ENCODE measurements around the gene TNRC18.
A peak's percentile ranks its signal among the peaks of the same experiment; 100 is the strongest.

Gene TNRC18

DNA sequence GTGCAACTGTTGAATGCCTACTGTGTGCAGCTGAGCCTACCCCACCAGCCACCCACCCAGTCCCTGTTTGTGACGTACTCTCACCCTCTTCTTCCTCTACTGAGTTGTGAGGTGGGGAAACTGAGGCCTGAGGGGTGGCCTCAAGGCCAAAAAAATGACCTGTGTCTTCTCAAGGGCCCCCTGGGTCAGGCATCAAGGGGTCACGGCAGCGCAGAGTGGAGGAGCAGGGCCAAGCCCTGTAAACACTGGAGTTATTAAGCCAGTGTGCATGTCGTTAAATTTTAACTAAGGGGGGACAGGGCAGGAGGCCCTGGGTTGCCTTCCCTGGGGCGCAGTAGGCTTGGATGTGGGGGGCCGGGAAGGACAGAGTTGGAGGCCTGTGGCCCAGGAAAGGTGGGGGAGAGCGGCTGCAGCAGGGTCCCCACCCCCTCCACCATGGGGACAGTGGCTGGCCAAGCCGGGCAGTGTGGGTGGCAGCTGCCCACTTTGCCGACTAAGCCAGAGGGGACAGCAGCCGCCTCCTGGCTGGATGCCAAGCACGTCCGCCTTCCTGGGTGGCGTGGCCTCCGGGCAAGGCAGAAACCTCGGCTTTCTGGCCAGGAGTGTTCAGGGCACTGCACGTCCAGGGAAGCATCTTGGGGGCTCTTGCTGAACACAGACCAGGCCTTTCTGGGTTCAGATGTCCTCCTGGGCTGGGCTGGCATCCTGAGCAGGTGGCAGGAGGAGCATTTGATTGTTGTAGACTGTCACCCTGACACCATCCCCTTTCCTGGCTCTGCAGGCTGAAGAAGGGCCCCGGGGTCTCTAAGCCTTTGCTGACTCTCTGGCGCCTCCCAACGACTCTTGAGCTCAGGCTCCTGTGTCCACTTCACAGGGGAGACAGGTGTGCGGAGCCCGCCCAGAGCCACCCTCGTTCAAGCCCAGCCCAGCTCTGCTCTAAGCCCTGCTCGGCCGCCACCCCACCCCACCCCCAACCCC, 139.0 kb downstream of the TNRC18 start:
- H3K18ac ChIP-seq (ENCODE audit: low read depth in 1 of 2, low read length in 2 of 2), result no peak overlapping the region
- DNase-seq, result peak; percentile 29
- H3K27me3 ChIP-seq (ENCODE audit: control insufficient read depth in 1 of 2, insufficient read depth in 1 of 2, low read length in 2 of 2), result peaks cover 9 to 28% of the 10 kb centered on the region in 2 experiments
- H4K8ac ChIP-seq (ENCODE audit: low read length), result no peak overlapping the region
- H3K4me3 ChIP-seq (ENCODE audit: insufficient read depth in 1 of 2, low read depth in 1 of 2, low read length in 2 of 2), result no peak overlapping the region
- no peak overlapping the region for H3K14ac ChIP-seq (ENCODE audit: low read length in 2 of 2)
- 56% methylated on average over 19 of the region's 24 CpGs for WGBS
- H3K27ac ChIP-seq (ENCODE audit: low read length, poor library complexity, severe bottlenecking), result no peak overlapping the region
- no peak overlapping the region for H4K91ac ChIP-seq (ENCODE audit: low read length)
- no peak overlapping the region for H2AK5ac ChIP-seq (ENCODE audit: low read length, severe bottlenecking)
- no peak overlapping the region for H2BK120ac ChIP-seq (ENCODE audit: low read depth, low read length)
- H3K9me3 ChIP-seq (ENCODE audit: control insufficient read depth, low read length), result no peaks in the 10 kb centered on the region
- H3K4me1 ChIP-seq (ENCODE audit: control insufficient read depth, insufficient read depth, low read depth, low read length), result peaks cover 17% of the 10 kb centered on the region
- H3K36me3 ChIP-seq (ENCODE audit: control insufficient read depth in 1 of 2, insufficient read depth in 2 of 2, low read depth in 1 of 2, low read length in 2 of 2), result no peaks in the 10 kb centered on the region
- H3K23ac ChIP-seq (ENCODE audit: low read length in 2 of 2), result no peak overlapping the region
- no peaks in the 10 kb centered on the region for H3K79me1 ChIP-seq (replicated peaks; ENCODE audit: low read length, poor library complexity, severe bottlenecking)
- H2AFZ ChIP-seq (ENCODE audit: low read depth, low read length), result no peak overlapping the region
- no peak overlapping the region for H2BK5ac ChIP-seq (ENCODE audit: low read depth, low read length, poor library complexity, severe bottlenecking)
- H2BK15ac ChIP-seq (ENCODE audit: low read depth, poor library complexity, severe bottlenecking), result no peak overlapping the region
- no peak overlapping the region for H2BK12ac ChIP-seq (ENCODE audit: low read length in 2 of 2)
- H3K4me2 ChIP-seq (ENCODE audit: low read length, poor library complexity, severe bottlenecking), result peak overlapping the region; percentile 20
- H3K9ac ChIP-seq (ENCODE audit: low read length), result no peak overlapping the region
- H3K4ac ChIP-seq (ENCODE audit: low read depth in 1 of 2, low read length in 2 of 2), result no peak overlapping the region

DNA sequence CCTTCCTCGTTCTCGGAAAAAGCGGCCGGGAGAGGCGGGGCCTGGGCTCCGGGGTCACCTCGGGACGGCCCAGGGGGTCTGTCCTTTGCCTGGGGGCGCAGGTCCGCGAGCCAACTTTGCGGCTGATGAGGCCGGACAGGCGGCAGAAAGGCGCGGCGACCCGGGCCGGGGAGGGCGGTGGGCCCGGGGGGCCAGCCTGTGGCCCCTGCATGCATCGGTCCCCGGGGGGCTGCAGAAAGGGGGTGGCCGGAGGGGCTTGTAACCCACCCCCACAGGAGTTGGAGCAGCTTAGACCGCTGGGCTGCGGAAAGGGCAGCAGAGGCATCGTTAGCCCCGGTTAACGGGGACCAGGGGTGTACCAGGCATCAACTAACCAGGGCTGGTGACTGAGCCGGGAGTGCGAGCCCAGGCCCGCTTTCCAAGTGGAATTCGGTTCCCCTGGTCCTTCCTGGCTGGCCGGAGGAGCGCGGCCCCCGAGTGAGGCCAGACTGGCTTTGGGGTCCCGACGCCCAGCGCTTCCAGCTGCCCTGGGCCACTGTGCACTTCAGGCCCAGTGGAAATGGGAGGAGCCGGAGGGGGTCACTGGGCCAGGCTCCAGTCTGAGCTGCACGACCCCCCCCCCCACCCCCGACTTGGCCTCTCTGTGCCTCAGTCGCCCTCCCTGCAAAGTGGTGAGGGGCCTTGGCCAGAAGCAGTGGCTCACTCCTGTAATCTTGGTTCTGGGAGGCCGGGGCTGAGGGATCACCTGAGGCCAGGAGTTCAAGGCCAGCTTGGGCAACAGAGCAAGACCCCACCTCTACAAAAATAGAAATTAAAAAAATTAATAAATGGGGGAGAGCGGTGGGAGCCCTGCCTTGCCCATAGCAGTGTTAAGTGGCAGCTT, 140.0 kb downstream of the TNRC18 start:
- no peak overlapping the region for H3K9ac ChIP-seq (ENCODE audit: low read length)
- H3K4me1 ChIP-seq (ENCODE audit: control insufficient read depth, insufficient read depth, low read depth, low read length), result peaks cover 17% of the 10 kb centered on the region
- H3K18ac ChIP-seq (ENCODE audit: low read depth in 1 of 2, low read length in 2 of 2), result no peak overlapping the region
- no peak overlapping the region for H2AFZ ChIP-seq (ENCODE audit: low read depth, low read length)
- peaks cover 11 to 29% of the 10 kb centered on the region in 2 experiments for H3K27me3 ChIP-seq (ENCODE audit: control insufficient read depth in 1 of 2, insufficient read depth in 1 of 2, low read length in 2 of 2)
- H2BK5ac ChIP-seq (ENCODE audit: low read depth, low read length, poor library complexity, severe bottlenecking), result peak overlapping the region; percentile 24
- H3K14ac ChIP-seq (ENCODE audit: low read length in 2 of 2), result no peak overlapping the region
- peak overlapping the region; percentile 89 for H2BK15ac ChIP-seq (ENCODE audit: low read depth, poor library complexity, severe bottlenecking)
- H3K23ac ChIP-seq (ENCODE audit: low read length in 2 of 2), result no peak overlapping the region
- DNase-seq, result peak; percentile 24
- no peak overlapping the region for H2AK5ac ChIP-seq (ENCODE audit: low read length, severe bottlenecking)
- peak overlapping the region; percentile 49 for H2BK120ac ChIP-seq (ENCODE audit: low read depth, low read length)
- H3K79me1 ChIP-seq (replicated peaks; ENCODE audit: low read length, poor library complexity, severe bottlenecking), result no peaks in the 10 kb centered on the region
- H3K36me3 ChIP-seq (ENCODE audit: control insufficient read depth in 1 of 2, insufficient read depth in 2 of 2, low read depth in 1 of 2, low read length in 2 of 2), result no peaks in the 10 kb centered on the region
- no peak overlapping the region for H2BK12ac ChIP-seq (ENCODE audit: low read length in 2 of 2)
- peak overlapping the region; percentile 37 for H4K8ac ChIP-seq (ENCODE audit: low read length)
- H3K4me3 ChIP-seq (ENCODE audit: insufficient read depth in 1 of 2, low read depth in 1 of 2, low read length in 2 of 2), result peak overlapping the region in 1 of 2 experiments; percentile 59
- no peak overlapping the region for H4K91ac ChIP-seq (ENCODE audit: low read length)
- H3K4ac ChIP-seq (ENCODE audit: low read depth in 1 of 2, low read length in 2 of 2), result no peak overlapping the region
- no peaks in the 10 kb centered on the region for H3K9me3 ChIP-seq (ENCODE audit: control insufficient read depth, low read length)
- peak overlapping the region; percentile 71 for H3K4me2 ChIP-seq (ENCODE audit: low read length, poor library complexity, severe bottlenecking)
- WGBS, result 7% methylated on average over 42 of the region's 46 CpGs
- no peak overlapping the region for H3K27ac ChIP-seq (ENCODE audit: low read length, poor library complexity, severe bottlenecking)

DNA sequence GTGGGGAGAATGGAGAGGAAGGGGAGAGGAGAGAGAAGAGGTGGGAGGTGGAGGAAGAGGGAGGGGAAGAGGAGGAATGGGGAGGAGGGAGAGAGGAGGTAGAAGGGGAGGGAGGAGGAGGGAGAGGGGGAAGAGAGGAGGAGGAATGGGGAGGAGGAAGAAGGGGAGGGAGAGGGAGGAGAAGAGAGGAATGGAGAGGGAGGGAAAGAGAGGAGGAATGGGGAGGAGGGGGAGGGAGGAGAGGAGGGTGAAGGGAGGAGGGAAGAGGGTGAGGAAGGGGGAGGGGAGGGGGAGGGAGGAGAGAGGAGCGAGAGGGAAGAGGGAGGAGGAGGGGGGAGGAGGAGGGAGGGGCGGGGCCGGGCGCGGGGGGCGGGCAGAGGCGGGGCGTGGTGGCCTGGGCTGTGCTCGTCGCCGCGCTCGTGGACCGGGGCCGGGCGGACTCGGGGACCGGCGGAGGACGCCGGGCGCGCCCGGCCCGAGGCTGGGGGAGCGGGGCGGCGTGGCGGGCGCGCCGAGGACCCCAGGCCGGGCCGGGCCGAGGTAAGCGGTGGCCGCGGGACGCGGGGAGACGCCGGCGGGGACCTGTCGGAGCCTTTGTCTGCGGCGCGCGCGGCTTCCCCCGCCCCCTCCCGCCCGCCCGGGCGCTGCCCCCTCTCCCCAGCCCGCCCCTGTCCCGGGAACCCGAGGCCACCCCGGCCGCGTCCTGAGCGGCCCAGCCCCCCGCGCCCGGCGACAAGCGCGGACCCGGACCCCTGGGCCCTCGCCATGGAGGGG, 140.9 kb downstream of the TNRC18 start, which contains the start of gene SLC29A4:
SLC29A4 (plus strand) TSS at position 401 of the 774 bp plus-strand sequence. CDS start 4,874 bp downstream, outside the sequence.
- Histone ChIP-seq H3K23ac (ENCODE audit: low read length in 2 of 2) (no peak within 1 kb of the TSS), H3K9me3 (ENCODE audit: control insufficient read depth, low read length) (no peaks in the 10 kb centered on the region), H3K79me1 (replicated peaks; ENCODE audit: low read length, poor library complexity, severe bottlenecking) (no peaks in the 10 kb centered on the region), H3K27ac (ENCODE audit: low read length, poor library complexity, severe bottlenecking) (no peak within 1 kb of the TSS), H2BK15ac (ENCODE audit: low read depth, poor library complexity, severe bottlenecking) (peak within 1 kb of the TSS; percentile 89), H4K8ac (ENCODE audit: low read length) (peak within 1 kb of the TSS; percentile 37), H3K9ac (ENCODE audit: low read length) (no peak within 1 kb of the TSS), H4K91ac (ENCODE audit: low read length) (no peak within 1 kb of the TSS), H2BK12ac (ENCODE audit: low read length in 2 of 2) (no peak within 1 kb of the TSS), H3K14ac (ENCODE audit: low read length in 2 of 2) (no peak within 1 kb of the TSS), H2AK5ac (ENCODE audit: low read length, severe bottlenecking) (no peak within 1 kb of the TSS), H2BK5ac (ENCODE audit: low read depth, low read length, poor library complexity, severe bottlenecking) (peak within 1 kb of the TSS; percentile 24), H3K36me3 (ENCODE audit: control insufficient read depth in 1 of 2, insufficient read depth in 2 of 2, low read depth in 1 of 2, low read length in 2 of 2) (no peaks in the 10 kb centered on the region), H2BK120ac (ENCODE audit: low read depth, low read length) (peak within 1 kb of the TSS; percentile 49), H3K4me2 (ENCODE audit: low read length, poor library complexity, severe bottlenecking) (peak within 1 kb of the TSS; percentile 71), H2AFZ (ENCODE audit: low read depth, low read length) (no peak within 1 kb of the TSS), H3K4me3 (ENCODE audit: insufficient read depth in 1 of 2, low read depth in 1 of 2, low read length in 2 of 2) (peak within 1 kb of the TSS in 1 of 2 experiments; percentile 59), H3K27me3 (ENCODE audit: control insufficient read depth in 1 of 2, insufficient read depth in 1 of 2, low read length in 2 of 2) (peaks cover 11 to 29% of the 10 kb centered on the region in 2 experiments), H3K4me1 (ENCODE audit: control insufficient read depth, insufficient read depth, low read depth, low read length) (peaks cover 17% of the 10 kb centered on the region), H3K18ac (ENCODE audit: low read depth in 1 of 2, low read length in 2 of 2) (no peak within 1 kb of the TSS), H3K4ac (ENCODE audit: low read depth in 1 of 2, low read length in 2 of 2) (no peak within 1 kb of the TSS)
- peak; percentile 35 for DNase-seq
- 1% methylated on average over 14 of the region's 69 CpGs for WGBS
